SKM-1 treated with dmso at 0.1 percent for 144 hours (cell line): ENCODE results near the gene TIMM13.

Experiments used
- DNase-seq: peaks from one replicate; lab custom pipeline; 2025; ENCODE audit not compliant: unreplicated experiment; lab: John Stamatoyannopoulos, UW

TIMM13 gene

GRCh38 chr19:2455851-2456570 is 28.6 kb upstream of the TIMM13 start:
- no peak for DNase-seq

- no peak for DNase-seq
Measured at GRCh38 chr19:2454962-2455850, 27.8 kb upstream of the TIMM13 start.

GRCh38 chr19:2454199-2454961 is 27.0 kb upstream of the TIMM13 start:
- DNase-seq, result no peak

- DNase-seq, result no peak
Measured at GRCh38 chr19:2453431-2454025, 26.1 kb upstream of the TIMM13 start.

- DNase-seq, result no peak
Measured at GRCh38 chr19:2451741-2452140, 24.4 kb upstream of the TIMM13 start.

GRCh38 chr19:2451138-2451537 is 23.8 kb upstream of the TIMM13 start:
- no peak for DNase-seq

GRCh38 chr19:2449019-2449418 is 21.6 kb upstream of the TIMM13 start:
- no peak for DNase-seq

GRCh38 chr19:2446381-2446780 is 19.0 kb upstream of the TIMM13 start:
- no peak for DNase-seq

- DNase-seq, result no peak
Measured at GRCh38 chr19:2444251-2445002, 17.0 kb upstream of the TIMM13 start.

GRCh38 chr19:2443785-2444182 is 16.4 kb upstream of the TIMM13 start:
- no peak for DNase-seq

GRCh38 chr19:2443116-2443784 is 15.9 kb upstream of the TIMM13 start:
- DNase-seq, result no peak

- DNase-seq, result no peak
Measured at GRCh38 chr19:2441096-2441752, 13.8 kb upstream of the TIMM13 start.

GRCh38 chr19:2440515-2440914 is 13.1 kb upstream of the TIMM13 start:
- no peak for DNase-seq

GRCh38 chr19:2438178-2438577 is 10.8 kb upstream of the TIMM13 start:
- DNase-seq, result no peak

- no peak for DNase-seq
Measured at GRCh38 chr19:2436926-2437325, 9.5 kb upstream of the TIMM13 start.

- no peak for DNase-seq
Measured at GRCh38 chr19:2436384-2436783, 9.0 kb upstream of the TIMM13 start.

GRCh38 chr19:2434721-2435265 is 7.4 kb upstream of the TIMM13 start:
- DNase-seq, result no peak

- DNase-seq, result no peak
Measured at GRCh38 chr19:2434267-2434666, 6.9 kb upstream of the TIMM13 start.

- DNase-seq, result no peak
Measured at GRCh38 chr19:2433854-2434253, 6.5 kb upstream of the TIMM13 start.
